GM12872 (cell line): ENCODE data around the gene SORCS2.

Source experiments
- CTCF ChIP-seq: IDR thresholded peaks from 3 replicates; pipeline ENCODE4 v1.5.1; 2011; ENCODE audit warnings: low read depth, mild to moderate bottlenecking, low read length, moderate library complexity; ENCODE audit not compliant: insufficient read depth

The SORCS2 gene

GRCh38 chr4:7741946-7742806, 549.8 kb downstream of the SORCS2 start:
- no peak for TF ChIP-seq CTCF

- no peak for TF ChIP-seq CTCF
Measured at GRCh38 chr4:7742807-7743280, 550.5 kb downstream of the SORCS2 start.

- TF ChIP-seq CTCF = no peak
Measured at GRCh38 chr4:7744142-7744804, 551.9 kb downstream of the SORCS2 start.

DNA sequence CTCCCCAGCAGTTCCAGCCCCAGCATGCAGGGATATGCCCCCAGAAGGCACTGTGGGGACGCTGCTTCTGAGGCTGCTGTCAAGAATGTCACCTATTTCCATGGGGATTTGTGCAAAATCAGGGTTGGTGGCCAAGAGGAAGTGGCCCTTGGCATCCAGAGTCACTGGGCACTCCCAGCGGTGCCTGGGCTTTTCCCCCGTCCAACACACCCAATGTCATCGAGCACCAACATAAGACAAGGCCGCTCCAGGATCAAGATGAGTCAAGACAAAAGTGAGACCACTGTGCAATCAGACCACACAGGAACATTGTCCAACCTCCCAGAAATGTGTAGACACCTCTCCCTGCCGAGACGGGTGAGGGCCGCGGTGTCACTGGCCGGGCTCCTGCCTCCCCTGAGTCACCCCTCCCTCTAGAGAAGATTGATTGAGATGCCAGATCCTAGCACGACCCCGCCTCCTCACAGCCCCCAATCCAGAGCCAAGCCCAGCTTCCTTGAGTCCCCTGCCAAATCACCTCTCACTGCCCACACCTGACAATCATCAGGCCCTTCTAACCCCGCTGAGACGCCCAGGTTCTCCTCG, 553.1 kb downstream of the SORCS2 start:
- TF ChIP-seq CTCF = no peak

DNA sequence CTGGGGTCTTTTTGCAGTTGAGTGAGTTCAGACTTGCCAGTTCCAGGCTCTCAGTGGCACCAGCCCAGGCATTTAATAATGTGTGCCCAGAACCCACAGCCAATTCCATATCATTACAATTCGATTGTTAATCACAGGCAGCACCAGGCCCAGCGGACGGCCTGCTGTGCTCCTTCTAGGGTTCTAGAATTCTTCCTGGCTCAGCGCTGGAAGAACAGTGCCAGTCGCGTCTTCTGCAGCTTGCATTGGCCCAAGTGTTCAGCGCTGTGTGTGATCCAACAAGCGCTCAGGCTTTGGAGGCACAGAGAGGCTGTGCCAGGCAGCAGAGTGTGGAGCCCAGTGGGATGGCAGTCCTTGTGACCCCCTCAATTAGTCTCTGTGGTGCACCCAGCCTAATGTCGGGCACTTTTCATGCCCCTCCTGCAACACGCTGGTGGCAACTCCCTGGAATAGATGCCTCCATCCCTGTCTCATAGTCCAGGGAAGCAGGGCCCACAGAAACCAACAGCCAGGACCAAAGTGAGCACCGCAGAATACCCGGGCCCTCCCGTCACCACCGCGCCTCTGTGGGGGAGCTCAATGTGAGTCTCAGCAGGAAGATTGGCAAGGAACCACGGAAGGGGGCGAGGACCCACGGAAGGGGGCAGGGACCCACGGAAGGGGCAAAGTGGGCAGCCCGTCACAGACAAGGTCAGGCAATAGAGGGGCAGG, 554.2 kb downstream of the SORCS2 start:
- TF ChIP-seq CTCF = no peak

- TF ChIP-seq CTCF = no peak
Measured at GRCh38 chr4:7747062-7747385, 554.7 kb downstream of the SORCS2 start.

DNA sequence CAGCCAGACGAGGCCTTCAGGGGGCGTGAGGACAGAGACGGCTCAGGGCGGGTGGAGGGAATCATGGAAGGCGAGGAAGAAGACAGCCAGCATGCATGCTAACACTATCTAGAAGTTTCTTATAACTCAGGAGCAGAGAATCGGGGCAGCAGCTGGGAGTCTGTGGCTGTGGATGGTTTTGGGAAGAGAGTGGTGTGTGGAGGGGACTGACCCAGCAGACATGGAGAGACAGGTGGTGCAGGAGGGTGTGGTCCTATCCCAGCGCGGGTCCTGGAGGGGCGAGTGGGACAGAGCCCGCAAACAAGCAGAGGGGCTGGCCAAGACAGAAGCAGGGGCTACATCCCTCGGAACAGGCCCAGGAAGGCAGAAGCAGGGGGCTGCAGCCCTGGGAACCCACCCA, 555.2 kb downstream of the SORCS2 start:
- TF ChIP-seq CTCF = no peak
